Motor neuron (in vitro differentiated cells): ENCODE measurements around the gene TXNDC2. TPM values are rescaled to one million over a fixed set of nuclear protein-coding genes. Genes with fewer than 3 reads are reported as not detected.
A peak's percentile ranks its signal among the peaks of the same experiment; 100 is the strongest.

Source experiments
- ATAC-seq, 8 experiments: fragments of 200-7000 bp; cut with Tn5 transposase; replicated peaks in 6 of 8; 2 replicates each; pipeline ENCODE4 v1.8.0; 2021; ENCODE audit warnings: mild to moderate bottlenecking in 8 of 8, moderate library complexity in 8 of 8
- H3K27ac ChIP-seq, 2 donors: fragments of 250-450 bp; sonication (Bioruptor Pico); 2 replicates each; pipeline ENCODE4 v1.9.0; 2021; ENCODE audit warnings: antibody characterized with exemption in 2 of 2, mild to moderate bottlenecking in 2 of 2, moderate library complexity in 1 of 2
- H3K4me1 ChIP-seq, 2 donors: fragments of 250-450 bp; sonication (Bioruptor Pico); replicated peaks in 1 of 2; 2 replicates each; pipeline ENCODE4 v1.6.1; 2021; ENCODE audit warnings: antibody characterized with exemption in 2 of 2, mild to moderate bottlenecking in 2 of 2, moderate library complexity in 1 of 2
- H3K4me3 ChIP-seq, 5 donors: fragments of 250-450 bp; sonication (Bioruptor Pico); 2 replicates each; pipeline ENCODE4 v1.9.0; 2021; ENCODE audit warnings: antibody characterized with exemption in 5 of 5, mild to moderate bottlenecking in 5 of 5, moderate library complexity in 4 of 5
- WGBS, 10 experiments: fragments of 450-650 bp; shearing (Covaris generic); methylation state at CpG; one replicate each; pipeline ENCODE4 v1.0.0; 2022; 5-methylcytosine and 5-hydroxymethylcytosine counted together
- in situ Hi-C, 9 experiments: fragments of 400-800 bp; cut with MboI; loops; one replicate each; pipeline ENCODE4 v1.15.0; 2021; ENCODE audit warnings: low sequenced_read_pairs in 9 of 9, low pct_unique_long_range_greater_than_20kb in 2 of 9; ENCODE audit not compliant: unreplicated experiment in 9 of 9
- total RNA-seq, 8 experiments: library from RNA; unstranded; fragments of 300-600 nt; gene quantifications; 2 replicates each; pipeline versions ENCODE4 v1.2.3 to v1.2.4, GENCODE V29; 2022

The TXNDC2 gene
- total RNA-seq, 8 experiments from 2014 or later: 0.13 to 0.97 (median 0.29) TPM; not detected in 2

- 40 to 100% (median 85%) methylated on average over 1 of the region's 1 CpG; no CpG with 5 or more reads in 2 of the 10 experiments for WGBS, 10 experiments
- Histone ChIP-seq H3K4me1 (peaks cover 6 to 7% of the 10 kb centered on the region in 2 donors), H3K27ac (no peak overlapping the region), H3K4me3 (no peak overlapping the region)
- in situ Hi-C loops: loop anchor here in 1 of 9 experiments (25.0 kb wide), 1 partner anchor 213 kb away; the partner anchor contains the start of gene RAB31
- ATAC-seq: peak in 2 of 8 experiments; percentile 39 to 55
Measured at GRCh38 chr18:9925369-9925768, 39.6 kb downstream of the TXNDC2 start.

- WGBS, 10 experiments: 80 to 100% (median 97%) methylated on average over 2 to 4 of the region's 4 CpGs; no CpG with 5 or more reads in 2 of the 10 experiments
- no peak overlapping the region for H3K27ac ChIP-seq
- ATAC-seq: no peak
- no peak overlapping the region for H3K4me3 ChIP-seq
- in situ Hi-C loops: loop anchor here in 1 of 9 experiments (25.0 kb wide), 1 partner anchor 213 kb away; the partner anchor contains the start of gene RAB31
- peaks cover 6 to 7% of the 10 kb centered on the region in 2 donors for H3K4me1 ChIP-seq
Measured at GRCh38 chr18:9925795-9926194, 40.0 kb downstream of the TXNDC2 start.

- Histone ChIP-seq H3K4me1 (peaks cover 6 to 7% of the 10 kb centered on the region in 2 donors), H3K27ac (no peak overlapping the region), H3K4me3 (no peak overlapping the region)
- no peak for ATAC-seq
- 29 to 100% (median 87%) methylated on average over 1 to 2 of the region's 2 CpGs; no CpG with 5 or more reads in 4 of the 10 experiments for WGBS, 10 experiments
- in situ Hi-C loops: loop anchor here in 1 of 9 experiments (25.0 kb wide), 1 partner anchor 214 kb away; the partner anchor contains the start of gene RAB31
Measured at GRCh38 chr18:9926223-9926894, 40.6 kb downstream of the TXNDC2 start.

GRCh38 chr18:9926977-9927376 is 41.2 kb downstream of the TXNDC2 start:
- ATAC-seq: no peak
- Histone ChIP-seq H3K27ac (no peak overlapping the region), H3K4me1 (peaks cover 6 to 11% of the 10 kb centered on the region in 2 donors), H3K4me3 (no peak overlapping the region)
- WGBS, 10 experiments: 45 to 100% (median 80%) methylated on average over 1 of the region's 1 CpG; no CpG with 5 or more reads in 3 of the 10 experiments
- in situ Hi-C loops: loop anchor here in 1 of 9 experiments (25.0 kb wide), 1 partner anchor 215 kb away; the partner anchor contains the start of gene RAB31

GRCh38 chr18:9927392-9928063 is 41.8 kb downstream of the TXNDC2 start:
- in situ Hi-C loops: loop anchor here in 1 of 9 experiments (25.0 kb wide), 1 partner anchor 215 kb away; the partner anchor contains the start of gene RAB31
- ATAC-seq: no peak
- Histone ChIP-seq H3K4me3 (no peak overlapping the region), H3K27ac (no peak overlapping the region), H3K4me1 (peaks cover 6 to 11% of the 10 kb centered on the region in 2 donors)
- 45 to 100% (median 87%) methylated on average over 1 to 2 of the region's 2 CpGs for WGBS, 10 experiments

DNA sequence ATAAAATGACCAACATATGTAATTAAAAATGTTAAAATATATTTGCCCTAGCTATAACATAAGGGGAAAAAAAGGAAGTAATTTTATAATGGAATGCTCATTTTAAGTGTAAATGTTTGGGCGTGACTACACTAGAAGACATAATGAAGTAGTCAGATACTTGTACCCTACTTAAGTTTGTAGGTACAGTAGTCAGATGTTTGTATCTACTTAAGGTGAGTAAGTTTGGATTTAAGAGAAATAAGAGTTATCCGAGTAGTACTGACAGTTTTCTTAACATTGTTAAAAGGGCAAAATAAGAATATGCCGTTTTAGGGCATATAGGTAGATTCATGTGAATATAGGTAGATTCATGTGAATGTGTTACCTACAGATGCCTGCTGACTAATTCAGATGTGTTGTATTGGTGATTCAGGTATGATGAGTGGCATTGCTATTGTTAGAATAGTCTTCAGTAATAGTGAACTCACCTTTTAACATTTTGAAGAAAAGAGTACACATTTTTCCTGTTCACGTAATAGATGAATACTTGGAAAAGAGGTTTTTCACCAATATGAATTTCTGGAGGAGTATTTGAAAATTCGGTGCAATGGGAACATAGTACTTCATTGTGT is 43.0 kb downstream of the TXNDC2 start:
- peaks cover 6 to 8% of the 10 kb centered on the region in 2 donors for H3K4me1 ChIP-seq
- H3K27ac ChIP-seq: no peak overlapping the region
- H3K4me3 ChIP-seq: no peak overlapping the region
- 72 to 100% (median 91%) methylated on average over 1 to 5 of the region's 5 CpGs for WGBS, 10 experiments
- in situ Hi-C loops: loop anchor here in 1 of 9 experiments (25.0 kb wide), 1 partner anchor 216 kb away; the partner anchor contains the start of gene RAB31
- no peak for ATAC-seq

GRCh38 chr18:9930299-9930884 is 44.6 kb downstream of the TXNDC2 start:
- H3K4me3 ChIP-seq: no peak overlapping the region
- H3K27ac ChIP-seq: no peak overlapping the region
- no peak for ATAC-seq
- in situ Hi-C loops: loop anchor here in 1 of 9 experiments (25.0 kb wide), 1 partner anchor 218 kb away; the partner anchor contains the start of gene RAB31
- 67 to 100% (median 95%) methylated on average over 2 to 3 of the region's 3 CpGs for WGBS, 10 experiments
- H3K4me1 ChIP-seq: peaks cover 6 to 7% of the 10 kb centered on the region in 2 donors

GRCh38 chr18:9931146-9931545 is 45.4 kb downstream of the TXNDC2 start:
- no peak for ATAC-seq
- Histone ChIP-seq H3K4me3 (no peak overlapping the region), H3K27ac (no peak overlapping the region), H3K4me1 (peaks cover 3 to 4% of the 10 kb centered on the region in 2 donors)
- in situ Hi-C loops: loop anchor here in 1 of 9 experiments (25.0 kb wide), 1 partner anchor 219 kb away; the partner anchor contains the start of gene RAB31
- 0 to 100% (median 73%) methylated on average over 1 of the region's 1 CpG; no CpG with 5 or more reads in 3 of the 10 experiments for WGBS, 10 experiments

- WGBS, 10 experiments: 46 to 100% (median 90%) methylated on average over 2 to 5 of the region's 5 CpGs
- in situ Hi-C loops: loop anchor here in 1 of 9 experiments (25.0 kb wide), 1 partner anchor 219 kb away; the partner anchor contains the start of gene RAB31
- no peak for ATAC-seq
- H3K27ac ChIP-seq: no peak overlapping the region
- no peak overlapping the region for H3K4me3 ChIP-seq
- peaks cover 0 to 4% of the 10 kb centered on the region in 2 donors for H3K4me1 ChIP-seq
Measured at GRCh38 chr18:9931678-9932077, 45.9 kb downstream of the TXNDC2 start.

DNA sequence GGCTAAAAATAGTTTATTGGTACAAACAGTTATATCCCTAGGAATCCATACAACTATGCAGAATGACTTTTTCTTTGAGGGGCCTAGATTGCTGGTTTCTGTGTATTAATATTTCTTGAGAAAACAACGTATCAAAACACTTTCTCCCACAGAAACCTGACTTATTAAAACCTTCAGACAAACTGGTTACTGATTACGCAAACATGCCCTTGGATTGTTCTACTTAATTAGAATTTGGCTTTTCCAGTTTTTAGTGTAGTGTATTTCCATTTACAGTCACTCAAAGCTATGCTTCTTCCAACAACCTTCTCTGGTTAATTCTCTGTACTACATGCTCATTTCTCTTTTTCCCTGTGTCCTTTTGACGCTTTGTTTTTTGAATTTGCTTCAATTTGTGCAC is 48.1 kb downstream of the TXNDC2 start:
- in situ Hi-C loops: loop anchor here in 1 of 9 experiments (25.0 kb wide), 1 partner anchor 222 kb away; the partner anchor contains the start of gene RAB31
- H3K27ac ChIP-seq: no peak overlapping the region
- H3K4me1 ChIP-seq: peaks cover 0 to 4% of the 10 kb centered on the region in 2 donors
- no peak overlapping the region for H3K4me3 ChIP-seq
- 78 to 100% (median 93%) methylated on average over 1 to 3 of the region's 3 CpGs; no CpG with 5 or more reads in 2 of the 10 experiments for WGBS, 10 experiments
- ATAC-seq: no peak

GRCh38 chr18:9934274-9934673 is 48.5 kb downstream of the TXNDC2 start:
- no peak overlapping the region for H3K4me3 ChIP-seq
- no peak overlapping the region for H3K27ac ChIP-seq
- 85 to 100% (median 97%) methylated on average over 1 to 3 of the region's 3 CpGs; no CpG with 5 or more reads in 1 of the 10 experiments for WGBS, 10 experiments
- ATAC-seq: no peak
- H3K4me1 ChIP-seq: peaks cover 0 to 4% of the 10 kb centered on the region in 2 donors
- in situ Hi-C loops: loop anchor here in 1 of 9 experiments (25.0 kb wide), 1 partner anchor 222 kb away; the partner anchor contains the start of gene RAB31
